Calu3 (cell line): Measurements from ENCODE around the gene LURAP1L. TPM values are rescaled to one million over a fixed set of nuclear protein-coding genes. Genes with fewer than 3 reads are reported as not detected.

Experiments
- BruUV-seq: library from RNA; stranded (reverse); fragments of 400-500 nt; replicated peaks from 2 replicates; lab custom pipeline; 2021; lab: Mats Ljungman, UMichigan
- CTCF ChIA-PET: fragments of 300-600 bp; sonication (Branson Sonifier 250); formaldehyde crosslinking; loops from one replicate; lab custom pipeline; 2022; ENCODE audit warnings: antibody characterized with exemption; lab: Charles Lee
- DNase-seq: peaks from one replicate; pipeline ENCODE4 v3.0.0; 2022
- H3K27ac Mint-ChIP-seq: one replicate; pipeline ENCODE4 v1.8.0; 2022; ENCODE audit warnings: mixed read lengths; ENCODE audit not compliant: unreplicated experiment
- H3K27me3 Mint-ChIP-seq: one replicate; pipeline ENCODE4 v1.8.0; 2022; ENCODE audit warnings: mixed read lengths; ENCODE audit not compliant: unreplicated experiment
- H3K36me3 Mint-ChIP-seq: one replicate; pipeline ENCODE4 v1.8.0; 2022; ENCODE audit warnings: mild to moderate bottlenecking, moderate library complexity, mixed read lengths; ENCODE audit not compliant: insufficient read depth, unreplicated experiment
- H3K4me1 Mint-ChIP-seq: one replicate; pipeline ENCODE4 v1.8.0; 2022; ENCODE audit warnings: mild to moderate bottlenecking, low read depth, mixed read lengths; ENCODE audit not compliant: unreplicated experiment
- H3K4me3 Mint-ChIP-seq: one replicate; pipeline ENCODE4 v1.8.0; 2022; ENCODE audit warnings: mild to moderate bottlenecking, low read depth, moderate library complexity, mixed read lengths; ENCODE audit not compliant: unreplicated experiment
- H3K9me3 Mint-ChIP-seq: one replicate; pipeline ENCODE4 v1.8.0; 2022; ENCODE audit warnings: low read depth, mixed read lengths; ENCODE audit not compliant: unreplicated experiment
- intact Hi-C: fragments of 100-400 bp; cut with micrococcal nuclease; formaldehyde crosslinking; loops from one replicate; pipeline ENCODE4 v1.10.0; 2022; ENCODE audit not compliant: unreplicated experiment
- total RNA-seq: library from RNA; stranded (reverse); gene quantifications from 2 replicates; pipeline ENCODE4 v1.2.3, GENCODE V29; 2022
- TF ChIP-seq, protein P1 (sequence below): fragments of 200-600 bp; IDR thresholded peaks from one replicate; pipeline ENCODE4 v1.8.0; 2022; ENCODE audit warnings: antibody characterized with exemption; ENCODE audit not compliant: unreplicated experiment

The LURAP1L gene
- total RNA-seq, 1 experiment from 2014 or later: 48.7 TPM

GRCh38 chr9:12811935-12812334 is 37.1 kb downstream of the LURAP1L start:
- no peak for DNase-seq
- no peaks in the 10 kb centered on the region for H3K9me3 Mint-ChIP-seq
- H3K27ac Mint-ChIP-seq: peak overlapping the region; percentile 100
- peak overlapping the region; percentile 15 for H3K4me3 Mint-ChIP-seq
- no TSS peak for BruUV-seq
- peaks cover 55% of the 10 kb centered on the region for H3K4me1 Mint-ChIP-seq
- H3K27me3 Mint-ChIP-seq: no peaks in the 10 kb centered on the region
- peaks cover 46% of the 10 kb centered on the region for H3K36me3 Mint-ChIP-seq
- TF ChIP-seq, protein P1, sequence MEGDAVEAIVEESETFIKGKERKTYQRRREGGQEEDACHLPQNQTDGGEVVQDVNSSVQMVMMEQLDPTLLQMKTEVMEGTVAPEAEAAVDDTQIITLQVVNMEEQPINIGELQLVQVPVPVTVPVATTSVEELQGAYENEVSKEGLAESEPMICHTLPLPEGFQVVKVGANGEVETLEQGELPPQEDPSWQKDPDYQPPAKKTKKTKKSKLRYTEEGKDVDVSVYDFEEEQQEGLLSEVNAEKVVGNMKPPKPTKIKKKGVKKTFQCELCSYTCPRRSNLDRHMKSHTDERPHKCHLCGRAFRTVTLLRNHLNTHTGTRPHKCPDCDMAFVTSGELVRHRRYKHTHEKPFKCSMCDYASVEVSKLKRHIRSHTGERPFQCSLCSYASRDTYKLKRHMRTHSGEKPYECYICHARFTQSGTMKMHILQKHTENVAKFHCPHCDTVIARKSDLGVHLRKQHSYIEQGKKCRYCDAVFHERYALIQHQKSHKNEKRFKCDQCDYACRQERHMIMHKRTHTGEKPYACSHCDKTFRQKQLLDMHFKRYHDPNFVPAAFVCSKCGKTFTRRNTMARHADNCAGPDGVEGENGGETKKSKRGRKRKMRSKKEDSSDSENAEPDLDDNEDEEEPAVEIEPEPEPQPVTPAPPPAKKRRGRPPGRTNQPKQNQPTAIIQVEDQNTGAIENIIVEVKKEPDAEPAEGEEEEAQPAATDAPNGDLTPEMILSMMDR: no peak
- CTCF ChIA-PET: interaction anchor here (0.6 to 1.8 kb wide), 3 partner anchors 15 to 73 kb away, joined by 5 to 7 read pairs (median 5); no protein-coding TSS in a partner anchor
- intact Hi-C loops: no loop called here

DNA sequence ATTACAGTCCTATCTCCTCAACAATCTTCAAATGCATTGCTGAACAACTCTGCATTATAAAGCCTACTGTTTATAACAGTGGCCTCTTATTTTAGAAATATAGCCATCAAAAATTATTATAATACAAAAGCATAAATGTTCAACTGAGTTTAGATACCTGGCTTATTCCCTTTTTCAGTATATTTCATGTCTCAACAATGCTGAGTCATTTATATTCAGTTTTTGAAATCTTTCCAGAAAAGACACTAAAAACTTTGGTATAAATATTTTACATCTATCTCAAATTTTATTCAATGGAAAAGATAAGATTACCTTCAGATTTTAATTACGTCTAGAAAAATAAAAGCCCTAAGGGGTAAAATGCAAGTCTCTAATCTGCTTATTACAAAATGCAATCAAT is 37.9 kb downstream of the LURAP1L start:
- H3K9me3 Mint-ChIP-seq: no peaks in the 10 kb centered on the region
- intact Hi-C loops: no loop called here
- DNase-seq: no peak
- H3K4me3 Mint-ChIP-seq: peak overlapping the region; percentile 15
- TF ChIP-seq, protein P1: no peak
- H3K27me3 Mint-ChIP-seq: no peaks in the 10 kb centered on the region
- H3K4me1 Mint-ChIP-seq: peaks cover 57% of the 10 kb centered on the region
- peaks cover 54% of the 10 kb centered on the region for H3K36me3 Mint-ChIP-seq
- no TSS peak for BruUV-seq
- CTCF ChIA-PET: no interaction called here
- H3K27ac Mint-ChIP-seq: peak overlapping the region; percentile 100

DNA sequence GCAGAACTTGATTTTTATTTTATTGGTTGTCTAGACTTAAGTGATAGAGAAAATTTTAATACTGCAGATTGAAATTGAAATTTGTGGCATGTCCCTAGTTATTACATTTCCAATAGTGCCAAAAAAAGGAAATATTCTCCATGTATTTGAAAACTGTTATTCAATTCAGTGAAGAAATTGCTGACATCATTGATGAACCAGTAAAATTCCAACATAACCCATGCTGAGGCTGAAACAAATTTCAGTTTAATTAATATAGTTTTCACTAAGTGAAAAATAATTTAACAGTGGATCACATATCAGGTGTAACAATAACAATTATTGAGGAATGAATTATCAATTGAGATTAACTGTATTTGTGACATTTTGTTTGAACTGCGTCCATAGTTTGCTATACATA is 38.7 kb downstream of the LURAP1L start:
- BruUV-seq: TSS peak; percentile 60
- Mint-ChIP-seq H3K27me3 (no peaks in the 10 kb centered on the region), H3K4me1 (peaks cover 62% of the 10 kb centered on the region), H3K27ac (peak overlapping the region; percentile 100), H3K9me3 (no peaks in the 10 kb centered on the region), H3K36me3 (peaks cover 61% of the 10 kb centered on the region), H3K4me3 (no peak overlapping the region)
- TF ChIP-seq, protein P1: no peak
- CTCF ChIA-PET: interaction anchor here (1.8 kb wide), 1 partner anchor 37 kb away, joined by 9 read pairs; no protein-coding TSS in a partner anchor
- no peak for DNase-seq
- intact Hi-C loops: no loop called here

- no peaks in the 10 kb centered on the region for H3K9me3 Mint-ChIP-seq
- peak; percentile 65 for DNase-seq
- H3K4me1 Mint-ChIP-seq: peaks cover 66% of the 10 kb centered on the region
- intact Hi-C loops: loop anchor here (1.0 to 2.0 kb wide), 2 partner anchors 29 to 39 kb away; partner anchors contain the start of gene LURAP1L
- TF ChIP-seq, protein P1: no peak
- peak overlapping the region; percentile 67 for H3K4me3 Mint-ChIP-seq
- H3K36me3 Mint-ChIP-seq: peaks cover 65% of the 10 kb centered on the region
- H3K27ac Mint-ChIP-seq: peak overlapping the region; percentile 100
- no peaks in the 10 kb centered on the region for H3K27me3 Mint-ChIP-seq
- no TSS peak for BruUV-seq
- CTCF ChIA-PET: interaction anchor here (0.5 to 1.8 kb wide), 4 partner anchors 38 to 1500 kb away, joined by 3 to 9 read pairs (median 3); no protein-coding TSS in a partner anchor
Observed at GRCh38 chr9:12813960-12814876, 39.4 kb downstream of the LURAP1L start.
